ENCODE measurements around the gene RAB12. TPM values are rescaled to one million over a fixed set of nuclear protein-coding genes. Genes with fewer than 3 reads are reported as not detected.
A peak's percentile ranks its signal among the peaks of the same experiment; 100 is the strongest.

Gene RAB12
- total RNA-seq, 1 donor from 2014 or later = 25.2 TPM

GRCh38 chr18:8654503-8655451, 45.5 kb downstream of the RAB12 start:
- Mint-ChIP-seq H3K27me3 (no peaks in the 10 kb centered on the region), H3K36me3 (no peaks in the 10 kb centered on the region), H3K9me3 (no peaks in the 10 kb centered on the region), H3K4me3 (no peak overlapping the region), H3K27ac (no peak overlapping the region), H3K4me1 (ENCODE audit: unreplicated experiment) (peaks cover 14% of the 10 kb centered on the region)
- peak; percentile 92 for TF ChIP-seq CTCF (conservative IDR thresholded peaks at IDR 0.05)
- DNase-seq (ENCODE audit: extremely low spot score, unreplicated experiment) = no peak

DNA sequence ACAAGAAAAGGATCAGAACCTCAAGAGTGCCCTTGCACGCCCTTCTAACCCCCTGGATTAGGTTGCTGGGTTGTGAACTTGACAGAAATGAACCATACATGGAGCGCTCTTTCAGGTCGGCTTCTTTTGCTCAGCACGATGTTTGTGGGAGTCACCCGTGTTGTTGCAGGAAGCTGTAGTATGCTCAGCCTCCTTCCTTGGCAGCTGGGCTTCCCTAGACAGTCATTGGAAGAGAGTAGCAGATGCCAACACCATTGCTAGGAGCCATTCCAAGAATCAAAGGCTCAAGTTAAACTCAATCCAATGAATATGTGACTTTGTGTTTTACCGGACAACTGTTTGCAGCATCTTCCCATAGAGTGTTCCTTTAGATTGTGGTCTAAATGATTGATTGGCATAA, 47.0 kb downstream of the RAB12 start:
- TF ChIP-seq CTCF (conservative IDR thresholded peaks at IDR 0.05) = no peak
- H3K27me3 Mint-ChIP-seq = no peaks in the 10 kb centered on the region
- DNase-seq (ENCODE audit: extremely low spot score, unreplicated experiment) = no peak
- no peaks in the 10 kb centered on the region for H3K9me3 Mint-ChIP-seq
- H3K36me3 Mint-ChIP-seq = no peaks in the 10 kb centered on the region
- no peak overlapping the region for H3K4me3 Mint-ChIP-seq
- peaks cover 18% of the 10 kb centered on the region for H3K4me1 Mint-ChIP-seq (ENCODE audit: unreplicated experiment)
- no peak overlapping the region for H3K27ac Mint-ChIP-seq

GRCh38 chr18:8657050-8657820, 48.0 kb downstream of the RAB12 start:
- TF ChIP-seq CTCF (conservative IDR thresholded peaks at IDR 0.05) = no peak
- Mint-ChIP-seq H3K27me3 (peaks cover 3% of the 10 kb centered on the region), H3K4me3 (no peak overlapping the region), H3K36me3 (no peaks in the 10 kb centered on the region), H3K27ac (no peak overlapping the region), H3K9me3 (no peaks in the 10 kb centered on the region), H3K4me1 (ENCODE audit: unreplicated experiment) (peaks cover 26% of the 10 kb centered on the region)
- no peak for DNase-seq (ENCODE audit: extremely low spot score, unreplicated experiment)

DNA sequence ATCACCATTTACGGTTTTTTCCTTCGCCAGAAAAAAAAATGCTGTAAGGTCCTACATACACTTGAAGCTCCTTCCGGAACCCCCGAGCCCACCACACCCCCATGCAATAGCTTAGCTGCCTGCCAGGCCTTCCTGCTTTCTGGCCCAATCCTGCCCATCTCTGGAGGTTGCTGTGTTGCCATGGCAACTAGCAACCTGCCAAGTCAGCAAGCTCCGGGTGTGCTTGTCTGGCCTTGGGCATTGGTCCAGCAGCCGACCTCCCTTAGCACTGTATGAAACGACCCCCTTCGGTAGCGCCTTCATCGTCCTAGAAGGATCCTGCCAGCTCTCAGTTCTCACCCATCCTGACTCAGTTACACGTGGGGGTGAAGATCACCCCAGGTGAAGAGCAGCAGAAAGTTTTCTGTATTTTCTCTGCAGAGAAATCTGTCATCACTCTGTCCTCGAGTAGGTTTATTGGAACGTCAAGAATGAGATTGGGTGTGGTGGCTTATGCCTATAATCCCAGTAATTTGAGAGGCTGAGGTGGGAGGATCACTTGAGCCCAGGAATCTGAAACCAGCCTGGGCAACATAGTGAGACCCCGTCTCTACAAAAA, 48.7 kb downstream of the RAB12 start:
- Mint-ChIP-seq H3K36me3 (no peaks in the 10 kb centered on the region), H3K9me3 (no peaks in the 10 kb centered on the region), H3K27me3 (peaks cover 3% of the 10 kb centered on the region), H3K4me1 (ENCODE audit: unreplicated experiment) (peaks cover 28% of the 10 kb centered on the region), H3K27ac (peak overlapping the region; percentile 44), H3K4me3 (no peak overlapping the region)
- DNase-seq (ENCODE audit: extremely low spot score, unreplicated experiment) = no peak
- TF ChIP-seq CTCF (conservative IDR thresholded peaks at IDR 0.05) = no peak

DNA sequence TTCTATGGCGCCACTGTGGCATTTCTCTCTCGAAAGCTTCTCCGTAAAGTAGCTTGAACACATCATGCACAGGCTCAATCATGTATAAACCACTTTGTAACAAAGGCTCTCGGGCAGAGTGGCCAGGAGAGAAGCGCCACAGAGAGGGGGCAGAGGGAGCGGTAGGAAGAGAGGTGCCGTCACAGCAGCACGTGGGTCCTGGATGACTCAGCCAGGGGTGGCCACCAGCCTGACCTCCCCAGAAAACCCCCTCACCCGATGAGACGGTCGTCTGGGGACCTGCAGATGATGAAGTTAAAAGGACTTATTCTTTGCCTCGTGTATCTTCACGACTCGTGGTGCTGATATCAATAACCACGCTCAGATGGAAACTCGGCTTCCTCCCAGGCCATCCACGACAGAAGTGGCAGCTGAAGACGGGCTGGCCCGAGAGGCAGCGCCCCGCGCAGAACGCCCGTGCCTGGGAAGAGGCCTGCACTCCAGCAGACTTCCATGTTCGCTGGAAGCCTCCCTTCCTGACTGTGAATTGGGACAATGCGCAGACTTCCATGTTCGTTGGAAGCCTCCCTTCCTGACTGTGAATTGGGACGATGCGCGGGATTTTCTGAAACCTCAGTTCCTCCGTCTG, 49.7 kb downstream of the RAB12 start:
- Mint-ChIP-seq H3K27me3 (peaks cover 3% of the 10 kb centered on the region), H3K36me3 (no peaks in the 10 kb centered on the region), H3K4me1 (ENCODE audit: unreplicated experiment) (peaks cover 30% of the 10 kb centered on the region), H3K9me3 (no peaks in the 10 kb centered on the region), H3K4me3 (no peak overlapping the region), H3K27ac (peak overlapping the region; percentile 55)
- TF ChIP-seq CTCF (conservative IDR thresholded peaks at IDR 0.05) = no peak
- DNase-seq (ENCODE audit: extremely low spot score, unreplicated experiment) = no peak

Measured in type B pancreatic cell (in vitro differentiated cells).